ENCODE measurements around the gene CCDC74A. TPM values are rescaled to one million over a fixed set of nuclear protein-coding genes. Genes with fewer than 3 reads are reported as not detected.
"Not testable (repeated sequence)": the region's sequence is repeated elsewhere in the genome, so short reads cannot be mapped to it uniquely, and the experiment has no call there.

Gene CCDC74A
- total and polyA plus RNA-seq, 5 donors: 1.0 to 2.2 (median 1.3) TPM

- 93% methylated on average over 24 of the region's 24 CpGs for WGBS
- Histone ChIP-seq H3K4me1 (ENCODE audit: control insufficient read depth, insufficient read depth, low read length) (no peaks in the 10 kb centered on the region), H3K9me3 (ENCODE audit: control insufficient read depth, low read length) (no peaks in the 10 kb centered on the region), H3K27ac (ENCODE audit: low read length) (no peak overlapping the region), H3K27me3 (ENCODE audit: control insufficient read depth, insufficient read depth) (no peaks in the 10 kb centered on the region), H3K4me3 (ENCODE audit: low read length) (no peak overlapping the region)
- DNase-seq (no peak), ATAC-seq (no peak)
- intact Hi-C loops (cut with DNase I): no loop called here
Observed at GRCh38 chr2:131542438-131543384, 15.0 kb downstream of the CCDC74A start.

GRCh38 chr2:131543385-131543891 is 15.8 kb downstream of the CCDC74A start:
- H3K27ac ChIP-seq (ENCODE audit: low read length): no peak overlapping the region
- H3K4me1 ChIP-seq (ENCODE audit: control insufficient read depth, insufficient read depth, low read length): no peaks in the 10 kb centered on the region
- H3K4me3 ChIP-seq (ENCODE audit: low read length): no peak overlapping the region
- intact Hi-C loops (cut with DNase I): no loop called here
- H3K27me3 ChIP-seq (ENCODE audit: control insufficient read depth, insufficient read depth): no peaks in the 10 kb centered on the region
- 93% methylated on average over 22 of the region's 22 CpGs for WGBS
- H3K9me3 ChIP-seq (ENCODE audit: control insufficient read depth, low read length): no peaks in the 10 kb centered on the region
- ATAC-seq (no peak), DNase-seq (no peak)

GRCh38 chr2:131544006-131544812 is 16.5 kb downstream of the CCDC74A start:
- intact Hi-C loops (cut with DNase I); H3K4me3 ChIP-seq (ENCODE audit: low read length); DNase-seq; H3K27ac ChIP-seq (ENCODE audit: low read length); H3K9me3 ChIP-seq (ENCODE audit: control insufficient read depth, low read length); H3K27me3 ChIP-seq (ENCODE audit: control insufficient read depth, insufficient read depth); H3K4me1 ChIP-seq (ENCODE audit: control insufficient read depth, insufficient read depth, low read length); ATAC-seq: not testable (repeated sequence)
- 88% methylated on average over 22 of the region's 26 CpGs for WGBS

GRCh38 chr2:131544813-131545165 is 17.1 kb downstream of the CCDC74A start:
- intact Hi-C loops (cut with DNase I); H3K4me1 ChIP-seq (ENCODE audit: control insufficient read depth, insufficient read depth, low read length); H3K9me3 ChIP-seq (ENCODE audit: control insufficient read depth, low read length); H3K27me3 ChIP-seq (ENCODE audit: control insufficient read depth, insufficient read depth); H3K4me3 ChIP-seq (ENCODE audit: low read length); H3K27ac ChIP-seq (ENCODE audit: low read length); ATAC-seq; DNase-seq: not testable (repeated sequence)
- 87% methylated on average over 3 of the region's 7 CpGs for WGBS

- 77% methylated on average over 11 of the region's 11 CpGs for WGBS
- intact Hi-C loops (cut with DNase I): no loop called here
Observed at GRCh38 chr2:131552871-131553270, 25.2 kb downstream of the CCDC74A start.

GRCh38 chr2:131556998-131557397 is 29.3 kb downstream of the CCDC74A start:
- no peak for ATAC-seq
- Histone ChIP-seq H3K4me3 (ENCODE audit: low read length) (no peak overlapping the region), H3K9me3 (ENCODE audit: control insufficient read depth, low read length) (no peaks in the 10 kb centered on the region), H3K4me1 (ENCODE audit: control insufficient read depth, insufficient read depth, low read length) (no peaks in the 10 kb centered on the region), H3K27ac (ENCODE audit: low read length) (no peak overlapping the region), H3K27me3 (ENCODE audit: control insufficient read depth, insufficient read depth) (no peaks in the 10 kb centered on the region)
- 86% methylated on average over 7 of the region's 7 CpGs for WGBS
- intact Hi-C loops (cut with DNase I): no loop called here
- no peak for DNase-seq

More at GRCh38 chr2:131552871-131553270, 25.2 kb downstream of the CCDC74A start:
- no peak for ATAC-seq
- no peak for DNase-seq
- H3K9me3 ChIP-seq (ENCODE audit: control insufficient read depth, low read length): no peaks in the 10 kb centered on the region
- no peaks in the 10 kb centered on the region for H3K4me1 ChIP-seq (ENCODE audit: control insufficient read depth, insufficient read depth, low read length)
- H3K27ac ChIP-seq (ENCODE audit: low read length): no peak overlapping the region
- no peak overlapping the region for H3K4me3 ChIP-seq (ENCODE audit: low read length)
- H3K27me3 ChIP-seq (ENCODE audit: control insufficient read depth, insufficient read depth): no peaks in the 10 kb centered on the region

- DNase-seq (no peak), ATAC-seq (no peak)
- Histone ChIP-seq H3K27ac (ENCODE audit: low read length) (no peak overlapping the region), H3K4me3 (ENCODE audit: low read length) (no peak overlapping the region), H3K4me1 (ENCODE audit: control insufficient read depth, insufficient read depth, low read length) (no peaks in the 10 kb centered on the region), H3K27me3 (ENCODE audit: control insufficient read depth, insufficient read depth) (no peaks in the 10 kb centered on the region), H3K9me3 (ENCODE audit: control insufficient read depth, low read length) (no peaks in the 10 kb centered on the region)
- 83% methylated on average over 5 of the region's 5 CpGs for WGBS
- intact Hi-C loops (cut with DNase I): no loop called here
Observed at GRCh38 chr2:131557558-131558321, 30.1 kb downstream of the CCDC74A start.

- ATAC-seq (no peak), DNase-seq (no peak)
- no peak overlapping the region for H3K27ac ChIP-seq (ENCODE audit: low read length)
- intact Hi-C loops (cut with DNase I): no loop called here
- 82% methylated on average over 5 of the region's 5 CpGs for WGBS
- H3K4me3 ChIP-seq (ENCODE audit: low read length): no peak overlapping the region
- H3K9me3 ChIP-seq (ENCODE audit: control insufficient read depth, low read length): no peaks in the 10 kb centered on the region
- H3K4me1 ChIP-seq (ENCODE audit: control insufficient read depth, insufficient read depth, low read length): no peaks in the 10 kb centered on the region
- H3K27me3 ChIP-seq (ENCODE audit: control insufficient read depth, insufficient read depth): no peaks in the 10 kb centered on the region
Observed at GRCh38 chr2:131566371-131566770, 38.7 kb downstream of the CCDC74A start.

GRCh38 chr2:131567891-131568290 is 40.2 kb downstream of the CCDC74A start:
- no peak for ATAC-seq
- Histone ChIP-seq H3K9me3 (ENCODE audit: control insufficient read depth, low read length) (no peaks in the 10 kb centered on the region), H3K4me1 (ENCODE audit: control insufficient read depth, insufficient read depth, low read length) (no peaks in the 10 kb centered on the region), H3K4me3 (ENCODE audit: low read length) (no peak overlapping the region), H3K27ac (ENCODE audit: low read length) (no peak overlapping the region), H3K27me3 (ENCODE audit: control insufficient read depth, insufficient read depth) (no peaks in the 10 kb centered on the region)
- DNase-seq: no peak
- intact Hi-C loops (cut with DNase I): no loop called here

- DNase-seq; ATAC-seq; H3K27me3 ChIP-seq (ENCODE audit: control insufficient read depth, insufficient read depth); H3K9me3 ChIP-seq (ENCODE audit: control insufficient read depth, low read length); H3K27ac ChIP-seq (ENCODE audit: low read length); H3K4me1 ChIP-seq (ENCODE audit: control insufficient read depth, insufficient read depth, low read length); intact Hi-C loops (cut with DNase I); H3K4me3 ChIP-seq (ENCODE audit: low read length): not testable (repeated sequence)
- 44% methylated on average over 1 of the region's 1 CpG for WGBS
Observed at GRCh38 chr2:131568401-131568800, 40.7 kb downstream of the CCDC74A start.
